HT1080 (cell line): ENCODE data around the gene LRRC4C. TPM values are rescaled to one million over a fixed set of nuclear protein-coding genes. Genes with fewer than 3 reads are reported as not detected.
A peak's percentile ranks its signal among the peaks of the same experiment; 100 is the strongest.

Source experiments
- DNase-seq: peaks from one replicate; pipeline ENCODE4 v3.0.0-alpha.2; 2015; ENCODE audit warnings: low read depth
- total RNA-seq: library from RNA; depleted of rRNA; stranded (reverse); fragments of >200 nt; shearing (Covaris generic); gene quantifications from 2 replicates; pipeline ENCODE4 v1.2.3, GENCODE V29; 2014

Gene LRRC4C
- total RNA-seq, 1 experiment from 2014 or later = not detected

DNA sequence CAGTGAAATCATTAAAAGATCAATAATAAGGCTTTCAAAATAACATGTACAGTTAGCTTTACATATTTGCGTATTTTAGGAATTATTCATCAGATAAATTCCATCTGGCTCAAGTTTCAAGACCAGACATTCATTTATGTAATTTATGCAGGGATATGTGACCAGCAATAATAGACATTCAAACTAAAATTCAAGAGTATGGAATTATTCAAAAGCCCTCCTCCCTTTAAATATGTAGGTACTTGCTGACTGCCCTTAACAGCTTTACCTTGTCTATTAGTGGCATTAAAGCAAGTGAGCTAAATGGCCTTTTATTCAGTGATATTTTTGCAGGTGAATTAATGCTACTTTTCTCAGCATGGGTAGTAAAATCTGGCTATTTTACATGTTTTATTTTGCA is 126.1 kb downstream of the LRRC4C start:
- DNase-seq = no peak

DNA sequence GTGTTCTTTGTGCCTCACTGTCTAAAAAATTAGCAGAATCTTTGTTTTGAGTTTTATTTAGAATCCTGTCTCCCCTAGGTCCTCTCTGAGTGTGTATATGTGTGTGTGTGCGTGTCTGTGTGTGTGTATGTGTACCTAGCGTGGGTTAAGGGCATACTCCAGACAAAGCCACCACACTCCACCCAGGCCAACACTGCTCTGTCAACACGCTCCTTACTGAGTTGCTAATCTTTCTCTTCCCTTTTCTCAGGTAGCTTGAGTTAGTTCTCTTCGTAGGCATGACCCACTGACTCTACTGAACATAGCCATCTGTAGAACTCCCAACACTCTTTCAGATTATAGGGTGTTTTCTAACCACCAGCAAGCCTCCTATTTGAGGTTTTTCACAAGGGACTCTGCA is 131.1 kb downstream of the LRRC4C start:
- no peak for DNase-seq

DNA sequence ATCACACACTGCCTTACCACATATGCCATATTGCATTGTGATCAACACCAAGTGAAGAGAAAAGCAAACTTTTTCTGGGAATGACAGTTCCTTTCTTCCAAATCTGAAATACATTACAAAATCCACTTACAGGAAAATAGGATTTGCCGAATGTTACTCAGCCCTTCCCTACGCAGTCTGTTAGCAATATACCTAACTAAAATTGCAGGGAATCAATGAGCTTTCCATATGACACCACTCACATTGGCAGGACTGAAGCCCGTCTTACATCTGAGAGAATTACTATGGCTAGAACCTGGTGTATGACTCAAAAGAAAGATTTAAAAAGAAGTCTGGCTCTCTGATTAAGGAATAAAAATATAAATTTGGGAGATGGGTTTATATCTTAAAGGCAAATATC is 136.0 kb downstream of the LRRC4C start:
- DNase-seq = no peak

DNA sequence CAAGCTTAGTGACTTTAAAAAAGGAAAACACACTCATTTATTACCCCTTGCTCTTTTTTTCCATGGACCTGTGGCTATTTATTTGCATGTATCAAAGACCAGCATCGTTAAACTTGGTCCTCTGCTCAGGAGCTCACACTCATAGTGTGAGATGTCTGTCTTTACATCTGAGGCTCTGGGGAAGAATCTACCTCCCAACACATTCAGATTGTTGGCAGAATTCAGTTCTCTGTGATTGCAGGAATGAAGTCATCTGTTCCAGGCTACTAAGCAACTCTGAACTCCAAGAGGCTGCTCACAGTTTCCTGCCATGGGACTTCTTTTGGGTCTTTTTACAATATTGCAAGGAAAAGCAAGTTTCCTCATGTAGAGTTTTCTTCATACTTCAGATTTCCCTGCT is 138.8 kb downstream of the LRRC4C start:
- DNase-seq = no peak

DNA sequence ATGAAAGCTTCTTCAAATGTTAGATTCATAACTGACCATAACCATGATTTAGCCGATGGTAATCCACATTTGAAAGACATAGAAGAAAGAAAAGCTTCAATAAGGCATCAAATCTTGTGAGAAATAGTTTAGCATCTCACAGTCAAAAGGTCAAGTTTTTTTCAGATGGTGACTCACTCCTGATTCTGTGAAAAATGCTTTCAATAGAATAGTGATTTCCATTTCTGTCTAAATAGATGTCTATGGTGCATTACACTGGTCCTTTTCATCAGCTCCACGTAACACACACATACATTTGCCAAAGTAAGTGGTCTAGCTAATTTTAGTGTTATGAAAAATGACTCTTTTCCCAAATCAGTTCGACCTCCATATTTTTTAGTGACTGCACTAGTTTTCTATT is 139.2 kb downstream of the LRRC4C start:
- no peak for DNase-seq

DNA sequence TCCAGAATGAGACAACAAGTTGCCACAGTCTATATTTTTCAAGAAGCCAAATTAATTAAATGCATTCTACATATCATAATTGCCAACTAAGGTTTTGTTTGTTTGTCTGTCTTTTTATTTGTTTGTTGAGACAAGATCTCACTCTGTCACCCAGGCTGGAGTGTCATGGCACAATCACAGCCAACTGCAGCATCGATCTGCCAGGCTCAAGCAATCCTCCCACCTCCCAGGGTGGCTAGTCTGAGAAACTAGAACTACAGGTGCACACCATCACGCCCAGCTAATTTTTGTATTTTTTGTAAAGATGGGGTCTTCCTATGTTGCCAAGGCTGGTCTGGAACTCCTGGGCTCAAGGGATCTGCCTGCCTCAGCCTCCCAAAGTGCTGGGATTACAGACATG is 140.0 kb downstream of the LRRC4C start:
- no peak for DNase-seq

DNA sequence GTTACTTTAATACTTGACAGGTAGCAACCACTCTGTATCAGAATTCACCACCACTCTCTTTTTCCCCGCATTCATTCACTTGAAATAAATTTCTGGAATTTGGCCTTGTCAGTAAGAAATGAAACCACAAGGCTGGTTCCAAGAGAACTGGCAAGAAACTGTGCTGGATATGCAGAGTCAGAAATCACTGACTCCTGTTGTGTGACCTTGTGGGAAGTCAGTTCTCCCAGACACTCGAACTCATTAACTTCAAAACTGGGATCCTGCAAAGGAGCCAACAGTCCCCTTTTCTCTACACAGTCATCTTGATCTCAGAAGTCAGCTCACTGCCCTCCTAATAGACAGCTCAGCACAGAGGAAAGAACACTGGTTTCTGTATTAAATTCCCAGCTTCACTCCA is 142.7 kb downstream of the LRRC4C start:
- peak; percentile 7 for DNase-seq

DNA sequence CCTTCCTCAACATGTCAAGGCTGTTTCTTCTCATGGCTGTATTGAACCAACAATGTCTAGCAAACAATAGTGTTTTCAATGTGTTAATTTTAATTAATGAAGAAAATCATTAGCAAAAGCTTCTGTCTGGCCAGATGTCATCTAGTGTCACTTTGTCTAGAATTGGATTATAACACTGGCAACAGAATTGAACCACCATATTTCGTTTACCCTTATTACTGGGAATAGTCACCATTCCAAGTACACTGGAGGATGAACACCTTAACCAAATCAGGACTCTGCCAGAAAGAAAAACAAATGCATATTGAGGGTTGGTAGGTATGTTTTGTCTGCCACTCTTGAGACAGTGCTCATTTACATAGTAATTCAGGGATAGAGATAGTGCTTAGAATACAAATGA is 146.2 kb downstream of the LRRC4C start:
- DNase-seq = no peak

DNA sequence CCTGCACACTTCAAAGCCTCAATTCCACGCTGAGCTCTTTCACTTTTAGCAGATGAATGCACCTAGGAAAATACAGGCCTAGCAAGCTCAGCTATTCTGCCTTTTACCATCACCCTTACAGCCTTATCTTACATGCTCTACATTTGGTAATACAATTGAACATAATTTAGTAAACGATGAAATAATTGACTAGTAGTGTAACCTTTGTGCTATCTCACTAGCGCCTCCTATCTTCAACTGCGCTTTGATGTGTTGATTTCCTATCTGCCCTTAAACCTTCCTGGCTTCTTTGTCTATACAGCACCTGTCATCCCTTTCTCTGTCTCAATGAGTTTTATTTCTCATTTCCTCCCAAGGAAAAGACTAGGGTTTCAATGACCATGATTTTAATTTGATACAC is 149.7 kb downstream of the LRRC4C start:
- no peak for DNase-seq

DNA sequence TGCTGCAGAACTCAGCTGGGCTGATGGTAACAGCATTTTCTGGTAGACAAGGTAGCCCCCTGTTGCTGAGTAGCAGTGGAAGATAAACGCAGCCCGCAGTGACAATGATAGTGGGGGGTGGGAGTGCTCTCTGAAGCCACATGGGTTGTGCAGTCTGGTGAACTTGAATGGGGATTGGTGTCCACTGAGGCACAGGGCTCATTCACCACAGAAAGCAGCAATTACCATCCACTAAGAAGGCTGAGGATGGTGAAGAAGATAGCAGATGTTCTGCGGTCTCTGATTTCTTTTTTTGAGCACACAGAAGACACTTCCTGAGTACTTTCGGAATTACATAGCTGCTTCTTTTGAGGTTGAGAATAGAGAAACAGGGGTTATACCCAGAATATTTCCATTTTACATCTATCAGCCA is 150.3 kb downstream of the LRRC4C start:
- DNase-seq = no peak

DNA sequence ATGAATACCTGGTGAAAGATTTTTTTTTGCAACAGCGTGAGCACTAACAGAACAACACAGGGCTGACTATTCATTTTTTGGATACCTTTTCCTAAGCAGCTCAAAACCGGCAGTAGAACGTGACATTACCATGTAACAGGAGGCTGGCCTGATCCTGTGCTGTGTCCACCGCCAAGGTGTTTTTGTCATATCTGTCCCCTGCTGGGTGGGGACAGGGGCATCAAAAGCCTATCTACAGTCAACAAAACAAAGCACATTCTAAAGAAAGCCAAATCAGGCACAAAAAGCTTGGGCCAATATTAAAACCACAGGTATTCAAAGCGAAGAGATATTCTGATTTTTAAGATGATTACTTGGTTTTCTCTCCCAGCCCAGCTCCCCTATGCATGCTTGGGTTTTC is 151.2 kb downstream of the LRRC4C start:
- DNase-seq = no peak

DNA sequence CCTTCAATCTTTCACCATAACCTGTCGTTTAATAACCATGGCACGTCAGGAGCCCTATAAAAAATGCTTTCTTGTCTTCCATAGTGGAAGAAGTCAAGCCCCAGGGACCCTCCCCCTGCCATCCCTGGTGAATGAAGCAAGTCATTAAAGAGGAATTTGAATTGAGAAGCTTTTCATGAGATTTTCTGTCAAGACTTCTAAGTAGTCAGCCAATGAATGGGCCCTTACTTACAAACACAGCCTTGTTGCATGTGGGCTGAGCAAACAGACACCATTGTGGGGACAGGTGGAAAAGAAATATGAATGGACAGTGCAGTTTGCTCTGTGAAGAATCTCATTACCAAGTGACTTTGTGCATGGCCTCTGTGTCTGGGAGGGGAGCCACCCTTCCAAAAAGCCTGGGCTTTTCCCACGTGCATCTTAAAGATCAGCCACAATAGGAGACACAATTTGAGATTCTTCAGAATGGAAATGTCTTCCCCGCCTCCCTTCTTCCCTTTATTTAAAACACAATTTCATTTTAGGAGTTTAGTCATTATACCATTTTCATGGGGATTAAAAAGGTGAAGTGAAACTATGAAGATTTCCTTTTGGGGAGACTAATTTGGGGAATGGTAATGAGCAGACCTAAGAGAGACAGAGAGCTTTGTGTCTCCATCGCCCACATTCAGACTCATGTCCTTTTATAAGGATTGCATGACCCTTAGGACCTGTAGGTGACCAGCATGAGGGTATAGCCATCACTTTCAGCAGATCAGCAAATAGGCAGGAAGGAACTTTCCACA is 152.0 kb downstream of the LRRC4C start:
- no peak for DNase-seq

DNA sequence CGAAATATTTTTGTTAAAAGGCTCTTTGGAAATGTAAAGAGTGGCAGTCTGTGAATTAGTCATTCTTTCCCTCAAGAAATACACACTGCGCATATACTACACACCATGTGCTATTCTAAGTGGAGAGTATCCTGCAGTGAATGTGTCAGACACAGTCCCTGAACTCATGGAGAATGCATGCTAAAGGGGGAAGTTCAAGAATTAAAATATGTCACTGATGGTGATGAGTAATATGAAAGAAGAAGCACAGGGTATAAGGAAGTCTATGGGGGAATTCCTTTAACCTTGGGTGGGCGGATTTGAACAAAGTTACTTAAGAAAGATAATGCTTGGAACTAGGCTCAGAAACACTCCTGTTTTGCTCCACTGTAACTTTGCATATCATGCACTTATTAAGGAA is 153.0 kb downstream of the LRRC4C start:
- peak; percentile 47 for DNase-seq

DNA sequence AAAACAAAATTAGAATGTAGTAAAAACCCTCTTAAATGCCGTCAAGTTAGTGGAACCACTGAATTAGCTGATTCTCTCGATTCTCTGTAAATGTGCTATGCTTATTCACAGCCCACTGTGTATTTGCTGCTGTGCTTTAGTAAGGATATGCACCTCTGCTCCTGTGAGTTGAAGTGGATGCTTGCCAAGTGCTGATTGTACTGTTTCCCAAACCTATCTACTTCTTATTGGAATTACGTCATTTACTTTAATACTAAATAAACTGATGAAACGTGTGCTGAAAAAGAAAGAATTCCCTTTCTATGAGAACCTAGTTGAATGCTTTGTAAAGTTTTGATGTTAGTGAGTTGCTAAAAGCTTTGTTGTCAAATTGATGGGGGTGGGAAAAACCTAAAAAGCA is 158.4 kb downstream of the LRRC4C start:
- DNase-seq = peak; percentile 9

DNA sequence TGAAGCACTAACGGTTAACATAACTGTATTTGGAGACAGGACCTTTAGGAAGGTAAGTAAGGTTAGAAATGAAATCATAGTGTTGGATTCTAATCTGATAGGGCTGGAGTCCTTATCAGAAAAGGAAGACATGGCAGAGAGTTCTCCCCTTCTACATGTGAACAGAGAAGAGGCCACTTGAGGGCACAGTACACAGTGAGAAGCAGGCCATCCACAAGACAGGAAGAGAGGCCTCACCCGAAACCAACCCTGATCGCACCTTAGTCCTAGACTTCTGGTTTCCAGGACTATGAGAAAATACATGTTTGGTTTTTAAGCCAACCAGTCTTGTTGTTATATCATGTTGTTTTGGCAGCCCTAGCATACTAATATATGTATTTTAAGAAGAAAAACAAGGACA is 170.0 kb downstream of the LRRC4C start:
- no peak for DNase-seq

DNA sequence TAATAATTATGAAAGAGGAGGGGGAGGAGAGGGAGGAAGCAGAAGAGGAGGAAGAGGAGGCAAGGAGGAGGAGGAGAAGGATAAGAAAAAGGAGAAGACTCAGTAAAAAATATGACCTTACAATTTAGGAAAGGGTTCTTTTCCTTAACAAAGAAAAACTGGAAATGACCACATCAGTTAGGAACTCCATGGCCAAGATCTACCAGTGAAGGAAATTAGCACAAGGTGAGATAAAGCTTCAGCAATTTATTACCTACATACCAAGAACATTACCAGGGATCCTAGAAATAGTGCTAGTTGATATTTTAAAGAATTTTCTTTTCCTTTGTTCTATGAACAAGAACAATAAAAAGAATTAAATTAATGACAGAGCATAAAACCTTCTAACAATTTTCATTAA is 172.7 kb downstream of the LRRC4C start:
- no peak for DNase-seq

DNA sequence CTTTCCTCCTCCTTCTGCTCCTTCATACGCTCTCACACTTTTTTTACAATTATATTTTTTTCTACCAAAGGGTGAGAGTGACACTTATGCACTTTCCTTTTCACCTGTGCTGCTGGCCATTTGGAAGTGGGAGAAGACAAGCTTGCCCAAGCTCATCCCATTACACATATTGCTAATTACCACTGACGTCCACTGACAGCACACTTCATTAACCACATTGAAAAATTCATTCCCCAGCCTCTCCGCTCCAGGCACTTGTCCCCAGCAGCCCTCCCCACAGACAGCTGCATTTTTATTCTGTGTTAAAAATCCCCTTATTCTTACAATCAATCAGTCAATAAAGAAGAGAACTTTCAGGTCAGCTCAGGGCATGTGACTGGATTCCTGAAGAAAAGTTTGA is 175.1 kb downstream of the LRRC4C start:
- no peak for DNase-seq

DNA sequence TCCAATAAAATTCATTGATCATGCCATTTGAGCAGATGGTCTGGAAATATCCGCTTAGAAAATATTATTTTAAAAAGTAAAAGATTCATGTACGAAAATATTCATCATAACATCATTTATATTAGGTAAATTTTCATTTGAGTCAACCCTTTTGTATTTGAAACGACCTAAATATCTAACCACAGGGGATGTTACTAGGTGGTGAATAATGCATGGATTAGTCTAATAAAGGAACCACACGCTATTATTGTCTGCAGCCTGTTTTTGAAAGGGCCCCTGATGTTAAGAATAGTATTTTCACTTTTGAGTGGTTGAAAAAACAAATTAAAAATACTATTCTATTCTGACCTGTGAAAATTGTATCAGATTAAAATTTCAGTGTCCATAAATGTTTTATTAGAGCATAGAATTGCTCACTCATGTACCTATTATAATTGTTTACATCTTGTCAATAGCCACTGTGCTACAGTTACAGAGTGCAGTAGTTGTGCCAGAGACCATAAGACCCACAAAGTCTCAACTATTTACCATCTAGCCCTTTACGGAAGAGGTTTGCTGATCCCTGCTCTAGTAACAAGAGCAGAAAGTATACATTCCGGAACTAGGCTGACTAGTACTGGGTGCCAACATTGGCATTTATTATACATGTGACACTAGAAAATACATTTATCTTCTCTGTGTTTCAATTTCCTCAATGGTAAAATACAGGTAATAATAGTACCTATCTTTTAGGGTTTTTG is 176.1 kb downstream of the LRRC4C start:
- no peak for DNase-seq

DNA sequence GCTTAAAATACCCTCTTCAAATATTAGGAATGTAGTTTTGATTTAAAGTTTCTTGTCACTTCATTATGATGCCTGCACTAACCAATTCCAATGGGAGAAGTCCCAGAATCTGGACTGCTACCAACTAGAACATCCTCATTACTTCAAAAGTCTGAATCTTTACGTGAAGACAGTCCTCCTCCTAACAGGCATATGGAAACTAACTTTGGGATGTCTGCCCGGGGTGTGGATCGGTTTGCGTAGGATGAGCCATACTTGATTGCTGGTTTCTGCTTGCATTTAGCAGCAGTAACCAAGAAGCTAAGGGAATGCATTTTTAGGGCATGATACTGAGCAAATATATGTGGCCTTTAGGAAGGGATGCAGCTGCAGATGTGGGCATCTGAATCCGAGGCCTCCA is 177.1 kb downstream of the LRRC4C start:
- DNase-seq = no peak

DNA sequence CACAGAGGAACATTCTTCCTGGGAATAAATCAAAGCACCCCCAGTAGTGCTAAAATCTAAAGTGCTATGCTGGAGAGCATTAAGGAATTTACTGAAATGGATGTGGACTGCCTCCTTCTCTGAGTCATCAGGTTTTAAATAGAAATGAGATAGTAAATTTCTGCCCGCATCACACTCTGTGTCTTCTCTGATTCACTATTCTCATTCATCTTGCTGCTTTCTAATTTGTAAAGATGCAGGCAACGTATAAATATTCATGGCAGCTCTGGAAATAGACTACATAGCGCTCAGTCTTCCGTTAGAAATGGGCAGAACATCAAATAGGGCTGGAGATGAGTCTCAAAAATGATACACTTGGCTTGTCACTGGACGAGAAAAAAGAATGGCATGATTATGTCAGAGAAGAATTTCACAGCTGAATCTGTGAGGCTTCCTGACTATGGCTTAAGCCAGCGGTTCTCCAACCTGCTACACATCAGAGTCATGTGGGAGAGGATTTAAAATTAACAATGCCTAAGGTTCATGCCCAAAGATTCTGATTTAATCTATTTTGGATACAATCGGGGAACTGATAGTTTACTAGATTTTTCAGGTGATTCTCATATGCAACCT is 178.2 kb downstream of the LRRC4C start:
- DNase-seq = peak; percentile 38

DNA sequence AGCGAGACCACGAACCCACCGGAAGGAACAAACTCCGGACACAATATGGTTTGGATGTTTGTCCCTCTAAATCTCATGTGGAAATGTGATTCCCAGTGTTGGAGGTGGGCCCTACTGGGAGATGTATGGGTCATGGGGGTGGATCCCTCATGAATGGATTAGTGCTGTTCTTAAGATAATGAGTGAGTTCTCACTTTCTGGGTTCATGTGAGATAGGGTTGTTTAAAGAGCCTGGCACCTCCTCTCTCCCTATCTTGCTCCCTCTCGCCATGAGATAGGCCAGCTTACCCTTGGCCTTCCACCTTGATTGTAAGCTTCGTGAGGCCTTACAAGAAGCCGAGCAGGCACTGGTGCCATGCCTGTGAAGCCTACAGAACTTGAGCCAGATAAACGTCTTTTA is 184.6 kb downstream of the LRRC4C start:
- DNase-seq = no peak

DNA sequence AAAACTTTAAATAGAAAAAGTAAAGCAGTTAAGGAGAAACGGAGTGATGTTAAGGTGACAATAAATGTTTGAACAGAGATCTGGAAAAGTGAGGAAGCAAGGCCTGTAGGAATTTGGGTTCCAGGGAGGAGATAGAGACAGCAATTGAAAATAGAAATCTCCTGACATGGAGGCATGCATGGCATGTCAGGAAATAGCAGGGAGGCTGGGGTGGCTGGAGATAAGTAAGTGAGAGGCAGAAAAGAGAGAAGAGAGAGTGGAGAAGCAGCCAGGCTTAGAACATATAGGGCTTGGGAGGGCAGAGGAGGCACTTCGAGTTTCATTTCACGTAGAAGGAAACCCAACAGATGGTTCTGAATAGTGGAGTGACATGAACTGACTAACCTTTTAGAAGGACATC is 185.5 kb downstream of the LRRC4C start:
- DNase-seq = no peak

DNA sequence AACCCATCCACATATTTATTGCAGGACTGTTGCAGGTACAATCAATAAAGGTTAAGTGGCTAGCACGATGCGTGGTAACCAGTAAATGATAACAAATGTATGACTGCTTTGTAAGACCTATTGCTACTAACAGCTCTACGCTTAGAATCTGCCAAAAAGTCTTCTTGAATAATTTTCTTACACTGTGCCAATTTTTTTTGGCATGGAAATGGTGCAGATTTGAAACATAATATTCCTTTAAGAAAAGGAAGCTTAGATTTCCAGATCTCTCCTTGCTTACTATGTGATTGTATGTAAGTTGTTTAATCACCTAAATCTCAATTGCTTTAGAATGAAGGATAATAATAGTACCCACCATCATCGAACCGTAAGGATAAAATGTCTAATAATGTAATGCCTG is 192.0 kb downstream of the LRRC4C start:
- DNase-seq = no peak
